ENCODE data around the gene IGLL5. TPM values are rescaled to one million over a fixed set of nuclear protein-coding genes. Genes with fewer than 3 reads are reported as not detected.

IGLL5 gene
- total and polyA plus RNA-seq, 3 donors from 2014 or later, result 0.94 to 9.8 (median 1.4) TPM

- H3K4me3 ChIP-seq, result no peak overlapping the region
- H3K27me3 ChIP-seq, result no peaks in the 10 kb centered on the region
- no peak for DNase-seq
- TF ChIP-seq, protein P1, sequence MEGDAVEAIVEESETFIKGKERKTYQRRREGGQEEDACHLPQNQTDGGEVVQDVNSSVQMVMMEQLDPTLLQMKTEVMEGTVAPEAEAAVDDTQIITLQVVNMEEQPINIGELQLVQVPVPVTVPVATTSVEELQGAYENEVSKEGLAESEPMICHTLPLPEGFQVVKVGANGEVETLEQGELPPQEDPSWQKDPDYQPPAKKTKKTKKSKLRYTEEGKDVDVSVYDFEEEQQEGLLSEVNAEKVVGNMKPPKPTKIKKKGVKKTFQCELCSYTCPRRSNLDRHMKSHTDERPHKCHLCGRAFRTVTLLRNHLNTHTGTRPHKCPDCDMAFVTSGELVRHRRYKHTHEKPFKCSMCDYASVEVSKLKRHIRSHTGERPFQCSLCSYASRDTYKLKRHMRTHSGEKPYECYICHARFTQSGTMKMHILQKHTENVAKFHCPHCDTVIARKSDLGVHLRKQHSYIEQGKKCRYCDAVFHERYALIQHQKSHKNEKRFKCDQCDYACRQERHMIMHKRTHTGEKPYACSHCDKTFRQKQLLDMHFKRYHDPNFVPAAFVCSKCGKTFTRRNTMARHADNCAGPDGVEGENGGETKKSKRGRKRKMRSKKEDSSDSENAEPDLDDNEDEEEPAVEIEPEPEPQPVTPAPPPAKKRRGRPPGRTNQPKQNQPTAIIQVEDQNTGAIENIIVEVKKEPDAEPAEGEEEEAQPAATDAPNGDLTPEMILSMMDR (IDR thresholded peaks at IDR 0.05), result no peak
- no peak for TF ChIP-seq POLR2A (IDR thresholded peaks at IDR 0.05)
- H3K9me3 ChIP-seq, result no peaks in the 10 kb centered on the region
- H3K36me3 ChIP-seq (ENCODE audit: low read depth, missing control alignments), result no peaks in the 10 kb centered on the region
- WGBS, 2 donors, result 92 to 94% methylated on average over 11 of the region's 11 CpGs
- H3K27ac ChIP-seq, result no peak overlapping the region
- no peaks in the 10 kb centered on the region for H3K4me1 ChIP-seq
- intact Hi-C loops (cut with DNase I; ENCODE audit: low total_unique reads), result no loop called here
Observed at GRCh38 chr22:22883090-22883727, 4.4 kb upstream of the IGLL5 start.

GRCh38 chr22:22884010-22884887 lies 3.4 kb upstream of the IGLL5 start:
- Histone ChIP-seq H3K27me3 (no peaks in the 10 kb centered on the region), H3K4me1 (no peaks in the 10 kb centered on the region), H3K27ac (no peak overlapping the region), H3K4me3 (no peak overlapping the region), H3K9me3 (no peaks in the 10 kb centered on the region), H3K36me3 (ENCODE audit: low read depth, missing control alignments) (no peaks in the 10 kb centered on the region)
- peak; percentile 76 for DNase-seq
- intact Hi-C loops (cut with DNase I; ENCODE audit: low total_unique reads), result no loop called here
- WGBS, 2 donors, result 38 to 45% methylated on average over 3 of the region's 3 CpGs
- TF ChIP-seq POLR2A (IDR thresholded peaks at IDR 0.05), result no peak
- TF ChIP-seq, protein P1 (IDR thresholded peaks at IDR 0.05), result peak in 2 of 3 experiments; percentile 43 to 65

- Histone ChIP-seq H3K27me3 (no peaks in the 10 kb centered on the region), H3K27ac (no peak overlapping the region), H3K4me3 (no peak overlapping the region), H3K9me3 (no peaks in the 10 kb centered on the region), H3K36me3 (ENCODE audit: low read depth, missing control alignments) (no peaks in the 10 kb centered on the region), H3K4me1 (no peaks in the 10 kb centered on the region)
- intact Hi-C loops (cut with DNase I; ENCODE audit: low total_unique reads), result no loop called here
- no peak for DNase-seq
- no peak for TF ChIP-seq POLR2A (IDR thresholded peaks at IDR 0.05)
- TF ChIP-seq, protein P1 (IDR thresholded peaks at IDR 0.05), result no peak
- 91 to 95% methylated on average over 5 to 9 of the region's 9 CpGs for WGBS, 2 donors
Observed at GRCh38 chr22:22884888-22885840, 2.5 kb upstream of the IGLL5 start.

- Histone ChIP-seq H3K27me3 (no peaks in the 10 kb centered on the region), H3K4me3 (no peak overlapping the region), H3K9me3 (no peaks in the 10 kb centered on the region), H3K4me1 (no peaks in the 10 kb centered on the region), H3K36me3 (ENCODE audit: low read depth, missing control alignments) (no peaks in the 10 kb centered on the region), H3K27ac (no peak overlapping the region)
- intact Hi-C loops (cut with DNase I; ENCODE audit: low total_unique reads), result no loop called here
- WGBS, 2 donors, result 94 to 95% methylated on average over 4 of the region's 4 CpGs
- TF ChIP-seq, protein P1 (IDR thresholded peaks at IDR 0.05), result no peak
- DNase-seq, result no peak
Observed at GRCh38 chr22:22886546-22886945, 1.1 kb upstream of the IGLL5 start.

Measured in testis (tissue), 3 donors.